ENCODE results near the gene DYNLT1.
"Not testable (repeated sequence)": the region's sequence is repeated elsewhere in the genome, so short reads cannot be mapped to it uniquely, and the experiment has no call there.

The DYNLT1 gene

DNA sequence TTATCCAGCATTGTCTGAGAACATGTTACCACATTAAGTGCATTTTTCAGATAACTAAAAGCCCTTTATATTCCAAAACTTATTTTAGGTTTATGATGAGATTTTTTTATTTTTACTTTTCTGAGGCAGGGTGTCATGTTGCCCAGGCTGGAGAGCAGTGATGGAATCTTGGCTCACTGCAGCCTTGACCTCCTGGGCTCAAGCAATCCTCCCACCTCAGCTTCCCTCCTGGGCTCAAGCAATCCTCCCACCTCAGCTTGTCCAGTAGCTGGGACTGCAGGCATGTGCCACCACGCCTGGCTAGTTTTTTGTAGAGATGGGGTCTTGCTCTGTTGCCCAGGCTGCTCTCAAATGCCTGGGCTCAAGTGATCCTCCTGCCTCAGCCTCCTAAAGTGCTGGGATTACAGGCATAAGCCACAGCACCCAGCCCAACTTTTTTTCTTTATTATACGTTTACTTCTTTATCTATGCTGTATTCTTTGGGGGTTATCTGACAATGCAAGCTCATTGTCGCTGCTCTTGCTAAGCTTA, 6.2 kb downstream of the DYNLT1 start:
- Histone ChIP-seq H3K27ac (ENCODE audit: low read length) (no peak overlapping the region), H3K36me3 (ENCODE audit: control insufficient read depth in 2 of 2, insufficient read depth in 2 of 2, low read length in 2 of 2) (peaks cover 15 to 21% of the 10 kb centered on the region in 2 donors), H3K4me1 (ENCODE audit: control insufficient read depth, insufficient read depth, low read length) (peaks cover 23% of the 10 kb centered on the region), H3K27me3 (ENCODE audit: control insufficient read depth in 1 of 2, insufficient read depth in 2 of 2, low read length in 2 of 2) (no peaks in the 10 kb centered on the region), H3K9me3 (ENCODE audit: control insufficient read depth in 2 of 2, low read length in 2 of 2) (no peaks in the 10 kb centered on the region), H3K9ac (ENCODE audit: low read length in 2 of 2) (no peak overlapping the region), H3K4me3 (ENCODE audit: low read length in 2 of 2) (no peak overlapping the region)

GRCh38 chr6:158636778-158637177, 7.8 kb downstream of the DYNLT1 start:
- Histone ChIP-seq H3K27me3 (ENCODE audit: control insufficient read depth in 1 of 2, insufficient read depth in 2 of 2, low read length in 2 of 2) (no peaks in the 10 kb centered on the region), H3K4me1 (ENCODE audit: control insufficient read depth, insufficient read depth, low read length) (peaks cover 12% of the 10 kb centered on the region), H3K27ac (ENCODE audit: low read length) (no peak overlapping the region), H3K9me3 (ENCODE audit: control insufficient read depth in 2 of 2, low read length in 2 of 2) (no peaks in the 10 kb centered on the region), H3K9ac (ENCODE audit: low read length in 2 of 2) (no peak overlapping the region), H3K4me3 (ENCODE audit: low read length in 2 of 2) (no peak overlapping the region), H3K36me3 (ENCODE audit: control insufficient read depth in 2 of 2, insufficient read depth in 2 of 2, low read length in 2 of 2) (peaks cover 20 to 21% of the 10 kb centered on the region in 2 donors)

DNA sequence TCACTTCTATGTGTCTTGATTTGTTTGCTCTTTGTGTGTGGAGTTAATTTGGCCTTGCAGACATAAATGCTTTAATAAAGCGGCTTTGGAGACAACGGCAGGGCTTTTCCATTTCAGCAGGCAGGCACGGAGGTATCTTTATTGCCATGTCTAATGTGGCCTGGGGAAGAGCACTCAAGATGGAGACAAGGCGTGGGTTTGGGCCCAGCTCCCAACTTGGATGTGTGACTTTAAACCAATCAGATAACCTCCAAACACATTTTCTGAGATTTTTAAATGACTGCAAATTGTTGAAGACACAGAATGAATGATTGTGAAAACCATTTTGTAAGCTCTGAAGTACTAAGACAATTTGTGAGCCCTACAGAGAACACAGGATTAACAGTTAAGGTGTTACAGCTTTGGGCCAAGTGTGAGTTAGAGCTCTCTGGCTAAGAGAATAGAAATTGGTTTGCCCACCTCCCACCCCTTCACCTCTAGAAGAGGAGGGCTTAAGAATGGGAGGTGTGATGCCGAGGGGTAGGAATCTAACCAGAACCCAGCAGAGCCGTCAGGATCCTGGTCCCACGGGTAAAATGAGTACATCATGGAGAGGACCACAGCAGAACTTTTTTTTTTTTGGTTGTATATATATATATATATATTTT, 9.0 kb downstream of the DYNLT1 start:
- Histone ChIP-seq H3K36me3 (ENCODE audit: control insufficient read depth in 2 of 2, insufficient read depth in 2 of 2, low read length in 2 of 2) (peaks cover 24 to 27% of the 10 kb centered on the region in 2 donors), H3K9me3 (ENCODE audit: control insufficient read depth in 2 of 2, low read length in 2 of 2) (no peaks in the 10 kb centered on the region), H3K27ac (ENCODE audit: low read length) (no peak overlapping the region), H3K27me3 (ENCODE audit: control insufficient read depth in 1 of 2, insufficient read depth in 2 of 2, low read length in 2 of 2) (no peaks in the 10 kb centered on the region), H3K4me3 (ENCODE audit: low read length in 2 of 2) (no peak overlapping the region), H3K9ac (ENCODE audit: low read length in 2 of 2) (no peak overlapping the region), H3K4me1 (ENCODE audit: control insufficient read depth, insufficient read depth, low read length) (peaks cover 21% of the 10 kb centered on the region)

- Histone ChIP-seq H3K4me3 (ENCODE audit: low read length in 2 of 2) (no peak overlapping the region), H3K36me3 (ENCODE audit: control insufficient read depth in 2 of 2, insufficient read depth in 2 of 2, low read length in 2 of 2) (peaks cover 24 to 25% of the 10 kb centered on the region in 2 donors), H3K9me3 (ENCODE audit: control insufficient read depth in 2 of 2, low read length in 2 of 2) (no peaks in the 10 kb centered on the region), H3K27ac (ENCODE audit: low read length) (no peak overlapping the region), H3K9ac (ENCODE audit: low read length in 2 of 2) (no peak overlapping the region), H3K4me1 (ENCODE audit: control insufficient read depth, insufficient read depth, low read length) (peaks cover 16% of the 10 kb centered on the region), H3K27me3 (ENCODE audit: control insufficient read depth in 1 of 2, insufficient read depth in 2 of 2, low read length in 2 of 2) (no peaks in the 10 kb centered on the region)
Measured at GRCh38 chr6:158634695-158635426, 9.7 kb downstream of the DYNLT1 start.

DNA sequence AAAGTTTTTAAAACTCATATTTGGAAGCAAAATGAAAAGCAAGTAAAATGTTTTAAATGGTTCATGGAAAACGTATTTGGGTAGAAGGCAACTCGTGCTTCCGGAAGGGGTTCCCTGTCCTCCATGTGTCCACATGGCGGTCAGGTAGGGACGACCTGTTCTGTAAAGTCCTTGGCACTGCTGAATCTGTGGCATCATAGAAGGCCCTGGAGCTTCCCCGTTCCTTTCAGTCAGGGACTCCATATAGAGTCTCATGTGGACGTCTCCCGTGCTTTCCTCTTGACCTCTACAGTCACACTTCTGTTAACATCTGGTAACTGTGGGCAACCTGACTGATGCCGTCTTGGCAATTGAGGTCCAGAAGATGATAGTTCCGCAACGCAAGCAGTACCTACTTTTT, 11.4 kb downstream of the DYNLT1 start:
- Histone ChIP-seq H3K9ac (ENCODE audit: low read length in 2 of 2) (no peak overlapping the region), H3K27ac (ENCODE audit: low read length) (no peak overlapping the region), H3K36me3 (ENCODE audit: control insufficient read depth in 2 of 2, insufficient read depth in 2 of 2, low read length in 2 of 2) (peaks cover 21 to 27% of the 10 kb centered on the region in 2 donors), H3K9me3 (ENCODE audit: control insufficient read depth in 2 of 2, low read length in 2 of 2) (no peaks in the 10 kb centered on the region), H3K4me3 (ENCODE audit: low read length in 2 of 2) (no peak overlapping the region), H3K4me1 (ENCODE audit: control insufficient read depth, insufficient read depth, low read length) (peaks cover 16% of the 10 kb centered on the region), H3K27me3 (ENCODE audit: control insufficient read depth in 1 of 2, insufficient read depth in 2 of 2, low read length in 2 of 2) (no peaks in the 10 kb centered on the region)

GRCh38 chr6:158632538-158633119, 11.9 kb downstream of the DYNLT1 start:
- H3K4me3 ChIP-seq (ENCODE audit: low read length in 2 of 2); H3K27me3 ChIP-seq (ENCODE audit: control insufficient read depth in 1 of 2, insufficient read depth in 2 of 2, low read length in 2 of 2); H3K9me3 ChIP-seq (ENCODE audit: control insufficient read depth in 2 of 2, low read length in 2 of 2); H3K9ac ChIP-seq (ENCODE audit: low read length in 2 of 2): not testable (repeated sequence)
- Histone ChIP-seq H3K27ac (ENCODE audit: low read length) (peak overlapping the region; percentile 46), H3K36me3 (ENCODE audit: control insufficient read depth in 2 of 2, insufficient read depth in 2 of 2, low read length in 2 of 2) (peaks cover 20 to 26% of the 10 kb centered on the region in 2 donors), H3K4me1 (ENCODE audit: control insufficient read depth, insufficient read depth, low read length) (peaks cover 16% of the 10 kb centered on the region)

GRCh38 chr6:158631678-158632537, 12.6 kb downstream of the DYNLT1 start:
- Histone ChIP-seq H3K4me1 (ENCODE audit: control insufficient read depth, insufficient read depth, low read length) (peaks cover 16% of the 10 kb centered on the region), H3K27me3 (ENCODE audit: control insufficient read depth in 1 of 2, insufficient read depth in 2 of 2, low read length in 2 of 2) (no peaks in the 10 kb centered on the region), H3K4me3 (ENCODE audit: low read length in 2 of 2) (peak overlapping the region in 1 of 2 donors; percentile 15), H3K9ac (ENCODE audit: low read length in 2 of 2) (peak overlapping the region in 1 of 2 donors; percentile 36), H3K36me3 (ENCODE audit: control insufficient read depth in 2 of 2, insufficient read depth in 2 of 2, low read length in 2 of 2) (peaks cover 21 to 29% of the 10 kb centered on the region in 2 donors), H3K27ac (ENCODE audit: low read length) (peak overlapping the region; percentile 46), H3K9me3 (ENCODE audit: control insufficient read depth in 2 of 2, low read length in 2 of 2) (no peaks in the 10 kb centered on the region)

GRCh38 chr6:158630938-158631616, 13.5 kb downstream of the DYNLT1 start:
- H3K27ac ChIP-seq (ENCODE audit: low read length), result peak overlapping the region; percentile 46
- peak overlapping the region in 1 of 2 donors; percentile 22 for H3K4me3 ChIP-seq (ENCODE audit: low read length in 2 of 2)
- peaks cover 17 to 29% of the 10 kb centered on the region in 2 donors for H3K36me3 ChIP-seq (ENCODE audit: control insufficient read depth in 2 of 2, insufficient read depth in 2 of 2, low read length in 2 of 2)
- no peaks in the 10 kb centered on the region for H3K9me3 ChIP-seq (ENCODE audit: control insufficient read depth in 2 of 2, low read length in 2 of 2)
- peak overlapping the region in 1 of 2 donors; percentile 36 for H3K9ac ChIP-seq (ENCODE audit: low read length in 2 of 2)
- peaks cover 16% of the 10 kb centered on the region for H3K4me1 ChIP-seq (ENCODE audit: control insufficient read depth, insufficient read depth, low read length)
- no peaks in the 10 kb centered on the region for H3K27me3 ChIP-seq (ENCODE audit: control insufficient read depth in 1 of 2, insufficient read depth in 2 of 2, low read length in 2 of 2)

DNA sequence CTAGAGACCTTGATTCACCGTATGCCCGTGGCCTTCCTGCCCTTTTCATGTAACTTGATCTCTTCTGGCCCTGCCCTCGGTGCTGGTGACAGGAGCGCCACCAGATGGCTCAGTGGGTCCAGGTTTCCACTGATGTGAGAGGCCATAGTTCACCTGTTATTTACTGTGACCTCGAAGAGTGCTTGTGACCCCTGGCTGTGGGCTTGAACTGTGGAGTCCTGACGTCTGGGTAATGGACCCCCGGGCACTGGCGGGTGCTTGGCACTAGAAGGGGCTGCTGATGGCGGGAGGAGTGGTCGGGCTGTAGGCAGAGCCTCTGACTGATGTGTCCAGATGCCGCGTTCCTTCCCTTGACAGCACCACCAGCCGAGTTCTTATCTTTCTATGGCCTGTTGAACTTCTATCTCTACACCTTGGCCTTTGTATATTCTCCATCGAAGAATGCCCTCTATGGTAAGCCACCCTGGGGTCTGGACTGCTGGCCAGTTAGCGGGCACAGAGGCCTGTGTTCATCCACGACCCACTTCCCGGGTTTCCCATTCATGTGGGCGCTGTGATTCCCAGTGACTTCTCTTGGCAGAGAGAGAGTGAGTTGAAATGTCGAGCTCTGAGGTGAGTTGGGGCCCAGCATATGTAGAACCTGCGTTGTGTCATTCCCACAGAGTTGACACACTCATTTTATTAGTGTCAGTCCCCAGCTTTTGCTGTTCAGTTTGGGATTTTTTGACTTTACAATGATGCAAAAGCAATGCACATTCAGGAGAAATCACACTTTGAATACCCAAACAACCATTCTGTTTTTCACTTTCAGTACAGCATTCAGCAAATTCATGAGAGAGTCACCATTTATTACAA, 14.9 kb downstream of the DYNLT1 start:
- Histone ChIP-seq H3K27ac (ENCODE audit: low read length) (no peak overlapping the region), H3K9me3 (ENCODE audit: control insufficient read depth in 2 of 2, low read length in 2 of 2) (no peaks in the 10 kb centered on the region), H3K4me3 (ENCODE audit: low read length in 2 of 2) (no peak overlapping the region), H3K27me3 (ENCODE audit: control insufficient read depth in 1 of 2, insufficient read depth in 2 of 2, low read length in 2 of 2) (no peaks in the 10 kb centered on the region), H3K36me3 (ENCODE audit: control insufficient read depth in 2 of 2, insufficient read depth in 2 of 2, low read length in 2 of 2) (peaks cover 16 to 38% of the 10 kb centered on the region in 2 donors), H3K4me1 (ENCODE audit: control insufficient read depth, insufficient read depth, low read length) (peaks cover 16% of the 10 kb centered on the region), H3K9ac (ENCODE audit: low read length in 2 of 2) (no peak overlapping the region)

Measured in stomach smooth muscle (tissue), 2 donors.